Measurements from ENCODE around the gene ERN1.
A peak's percentile ranks its signal among the peaks of the same experiment; 100 is the strongest.

The ERN1 gene

DNA sequence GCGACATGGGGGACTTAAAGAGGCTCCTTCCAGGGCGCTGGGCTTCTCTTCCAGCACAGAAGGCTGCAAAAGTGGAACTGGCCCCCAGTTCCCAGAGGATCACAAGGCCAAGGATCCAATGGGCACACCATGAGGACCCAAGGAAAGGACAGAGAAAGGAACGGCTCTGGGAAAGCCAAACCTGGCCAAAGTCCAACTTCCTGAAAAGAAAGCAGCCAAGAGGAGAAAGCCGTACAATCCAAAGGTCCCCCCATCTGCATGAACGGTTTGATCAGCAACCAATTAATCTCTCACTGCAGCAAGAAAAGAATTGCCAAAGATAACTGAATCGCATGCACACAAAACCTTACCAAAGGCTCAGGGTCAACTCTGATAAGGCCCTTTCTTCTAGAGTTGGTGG is 89.7 kb downstream of the ERN1 start:
- H3K27me3 ChIP-seq: no peaks in the 10 kb centered on the region
- no peak overlapping the region for H3K4me3 ChIP-seq (ENCODE audit: low read depth, low read length)
- TF ChIP-seq, protein P1, sequence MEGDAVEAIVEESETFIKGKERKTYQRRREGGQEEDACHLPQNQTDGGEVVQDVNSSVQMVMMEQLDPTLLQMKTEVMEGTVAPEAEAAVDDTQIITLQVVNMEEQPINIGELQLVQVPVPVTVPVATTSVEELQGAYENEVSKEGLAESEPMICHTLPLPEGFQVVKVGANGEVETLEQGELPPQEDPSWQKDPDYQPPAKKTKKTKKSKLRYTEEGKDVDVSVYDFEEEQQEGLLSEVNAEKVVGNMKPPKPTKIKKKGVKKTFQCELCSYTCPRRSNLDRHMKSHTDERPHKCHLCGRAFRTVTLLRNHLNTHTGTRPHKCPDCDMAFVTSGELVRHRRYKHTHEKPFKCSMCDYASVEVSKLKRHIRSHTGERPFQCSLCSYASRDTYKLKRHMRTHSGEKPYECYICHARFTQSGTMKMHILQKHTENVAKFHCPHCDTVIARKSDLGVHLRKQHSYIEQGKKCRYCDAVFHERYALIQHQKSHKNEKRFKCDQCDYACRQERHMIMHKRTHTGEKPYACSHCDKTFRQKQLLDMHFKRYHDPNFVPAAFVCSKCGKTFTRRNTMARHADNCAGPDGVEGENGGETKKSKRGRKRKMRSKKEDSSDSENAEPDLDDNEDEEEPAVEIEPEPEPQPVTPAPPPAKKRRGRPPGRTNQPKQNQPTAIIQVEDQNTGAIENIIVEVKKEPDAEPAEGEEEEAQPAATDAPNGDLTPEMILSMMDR (IDR thresholded peaks at IDR 0.05; ENCODE audit: low read depth, low read length): no peak
- H3K9me3 ChIP-seq: no peaks in the 10 kb centered on the region
- no peak for DNase-seq
- no peaks in the 10 kb centered on the region for H3K4me1 ChIP-seq
- no peaks in the 10 kb centered on the region for H3K36me3 ChIP-seq

DNA sequence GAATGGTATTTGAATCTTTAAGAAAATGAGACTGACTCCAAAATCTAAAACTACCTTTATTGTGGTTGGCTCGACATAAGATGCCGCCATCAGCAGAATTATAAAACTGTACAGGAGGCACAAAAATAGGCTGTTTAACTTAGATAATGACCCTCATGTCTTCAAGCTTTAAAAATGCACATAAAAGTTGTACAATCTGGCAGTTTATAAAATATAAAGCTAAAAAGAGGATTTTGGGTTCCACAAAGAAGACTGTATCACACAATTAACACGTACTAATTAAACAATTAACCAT is 90.9 kb downstream of the ERN1 start:
- TF ChIP-seq, protein P1 (IDR thresholded peaks at IDR 0.05; ENCODE audit: low read depth, low read length): no peak
- Histone ChIP-seq H3K36me3 (no peaks in the 10 kb centered on the region), H3K4me3 (ENCODE audit: low read depth, low read length) (no peak overlapping the region), H3K4me1 (no peaks in the 10 kb centered on the region), H3K27me3 (no peaks in the 10 kb centered on the region), H3K9me3 (no peaks in the 10 kb centered on the region)
- DNase-seq: no peak

DNA sequence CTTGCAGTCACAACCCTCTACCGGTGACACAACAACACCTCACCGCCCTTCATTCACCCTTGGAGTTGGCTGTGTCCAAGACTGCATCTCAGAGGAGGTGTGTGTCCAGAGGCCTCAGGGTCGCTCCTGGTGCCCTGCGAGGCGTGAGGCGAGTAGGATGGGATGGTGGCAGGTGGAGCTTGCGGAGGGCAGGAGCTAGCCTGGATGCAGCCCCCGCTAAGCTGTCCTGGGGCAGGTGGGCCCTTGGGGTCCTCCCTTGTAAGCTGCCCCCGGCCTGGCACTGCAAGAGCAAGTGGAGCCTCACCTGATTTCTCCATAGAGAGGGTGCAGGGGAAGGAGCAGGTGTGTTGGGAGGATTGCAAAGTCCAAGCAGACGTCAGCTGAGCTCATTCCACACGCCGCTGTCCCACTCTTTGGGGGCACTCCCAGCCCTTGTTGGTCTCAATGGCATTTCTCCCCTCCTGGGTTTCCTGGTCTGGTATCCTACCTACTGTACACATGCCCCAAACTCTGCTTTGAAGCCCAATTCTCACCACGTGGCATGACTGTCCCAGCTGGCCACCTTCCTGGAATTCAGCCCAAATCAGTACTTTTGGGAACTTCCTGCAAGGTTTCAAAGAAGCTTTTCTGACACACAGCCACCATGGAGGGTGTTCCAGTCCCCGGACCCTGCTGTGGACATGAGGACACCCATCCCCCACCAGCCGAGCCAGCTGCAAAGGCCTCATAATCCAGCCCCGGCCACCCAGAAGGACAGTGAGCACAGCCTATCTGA is 91.4 kb downstream of the ERN1 start:
- no peak for DNase-seq

DNA sequence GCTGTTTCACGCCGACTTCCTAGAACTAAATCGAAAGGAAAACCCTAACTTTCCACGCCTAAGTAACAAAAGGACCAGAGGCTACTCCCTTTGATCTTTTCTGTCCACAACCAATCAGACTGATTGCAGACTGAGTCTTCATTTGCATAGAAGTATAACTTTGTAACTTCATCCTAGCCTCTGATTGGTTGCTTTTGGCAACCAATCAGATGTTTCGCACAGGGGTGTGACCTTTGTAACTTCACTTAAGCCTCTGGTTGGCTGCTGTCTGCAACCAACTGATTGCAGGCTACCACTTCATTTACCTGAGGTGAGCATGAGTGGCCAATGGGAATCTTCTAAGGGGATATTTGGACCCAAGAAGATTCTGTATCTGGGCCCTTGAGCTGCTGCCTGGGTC is 92.1 kb downstream of the ERN1 start:
- Histone ChIP-seq H3K36me3 (no peaks in the 10 kb centered on the region), H3K4me3 (ENCODE audit: low read depth, low read length) (no peak overlapping the region), H3K27me3 (no peaks in the 10 kb centered on the region), H3K9me3 (no peaks in the 10 kb centered on the region), H3K4me1 (no peaks in the 10 kb centered on the region)
- DNase-seq: no peak
- TF ChIP-seq, protein P1 (IDR thresholded peaks at IDR 0.05; ENCODE audit: low read depth, low read length): no peak

More for the DNA sequence above, 91.4 kb downstream of the ERN1 start:
- H3K4me3 ChIP-seq (ENCODE audit: low read depth, low read length): no peak overlapping the region
- H3K36me3 ChIP-seq: no peaks in the 10 kb centered on the region
- no peaks in the 10 kb centered on the region for H3K4me1 ChIP-seq
- no peaks in the 10 kb centered on the region for H3K9me3 ChIP-seq
- no peaks in the 10 kb centered on the region for H3K27me3 ChIP-seq
- TF ChIP-seq, protein P1 (IDR thresholded peaks at IDR 0.05; ENCODE audit: low read depth, low read length): no peak

DNA sequence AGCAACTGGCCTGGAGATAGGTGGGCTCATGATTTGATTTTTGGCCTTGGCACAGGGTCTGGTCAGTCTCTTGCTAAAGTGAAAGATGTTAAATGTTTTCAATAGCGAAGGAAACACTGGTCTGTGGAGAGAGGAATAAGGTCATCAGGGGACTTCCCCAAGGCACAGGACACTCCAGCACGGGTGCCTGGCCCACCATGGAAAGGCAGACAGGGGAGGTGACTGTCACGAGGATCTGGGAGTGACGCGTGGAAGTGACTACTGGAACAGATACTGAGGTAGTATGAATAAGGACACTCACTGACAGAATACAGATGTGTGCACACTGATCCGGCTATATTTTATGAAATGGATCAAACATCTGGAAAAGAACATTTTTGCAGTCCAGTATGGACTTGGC is 92.8 kb downstream of the ERN1 start:
- DNase-seq: no peak
- Histone ChIP-seq H3K27me3 (no peaks in the 10 kb centered on the region), H3K4me1 (no peaks in the 10 kb centered on the region), H3K9me3 (no peaks in the 10 kb centered on the region), H3K4me3 (ENCODE audit: low read depth, low read length) (no peak overlapping the region), H3K36me3 (no peaks in the 10 kb centered on the region)
- TF ChIP-seq, protein P1 (IDR thresholded peaks at IDR 0.05; ENCODE audit: low read depth, low read length): no peak

DNA sequence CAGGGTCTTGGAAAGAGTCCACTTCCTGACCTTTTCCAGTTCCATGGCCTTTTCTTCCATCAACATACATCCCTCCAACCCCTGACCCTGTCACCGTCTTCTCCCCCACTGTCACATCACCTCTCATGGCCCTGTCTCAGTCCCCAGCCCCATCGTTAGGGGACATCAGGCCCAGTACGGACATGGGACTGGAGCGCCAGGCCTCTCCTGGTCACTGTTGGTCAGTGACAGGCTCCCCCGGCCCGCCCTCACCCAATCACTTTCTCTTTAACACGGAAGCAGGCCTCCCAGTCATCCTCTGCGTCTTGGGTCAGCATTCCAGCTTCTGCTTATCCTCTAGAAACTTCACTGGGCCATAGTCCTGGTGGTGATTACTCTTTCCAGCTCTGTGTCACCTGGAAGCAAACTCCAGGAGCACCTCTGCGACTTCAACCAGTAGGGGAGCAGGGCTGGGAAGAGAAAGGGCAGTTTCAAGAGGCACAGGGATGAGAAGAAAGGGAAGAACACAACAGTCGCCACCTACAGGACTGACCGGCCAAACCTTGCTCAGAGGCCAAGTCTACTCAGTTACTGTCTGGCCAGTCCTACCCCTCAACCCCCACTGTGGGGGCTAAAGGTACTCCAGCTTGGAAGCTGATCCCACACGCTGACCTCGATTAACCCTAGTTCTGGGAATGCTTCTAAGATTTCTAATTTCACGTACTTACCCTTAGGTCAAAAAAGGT is 93.6 kb downstream of the ERN1 start:
- Histone ChIP-seq H3K4me3 (ENCODE audit: low read depth, low read length) (no peak overlapping the region), H3K9me3 (no peaks in the 10 kb centered on the region), H3K4me1 (no peaks in the 10 kb centered on the region), H3K36me3 (no peaks in the 10 kb centered on the region), H3K27me3 (no peaks in the 10 kb centered on the region)
- DNase-seq: no peak
- TF ChIP-seq, protein P1 (IDR thresholded peaks at IDR 0.05; ENCODE audit: low read depth, low read length): peak; percentile 30

All from BE2C (cell line).